Posterior cingulate gyrus (tissue), 11 donors: ENCODE measurements around the gene DCTN2.
"Not testable (repeated sequence)": the region's sequence is repeated elsewhere in the genome, so short reads cannot be mapped to it uniquely, and the experiment has no call there.

ENCODE experiments used
- DNase-seq, 10 donors: peaks; one replicate each; pipeline versions ENCODE4 v3.0.0 to v3.0.0-alpha.2; 2020 to 2021; ENCODE audit warnings: mixed read lengths in 3 of 10
- intact Hi-C: fragments of 100-400 bp; cut with DNase I; formaldehyde crosslinking; loops from one replicate; pipeline ENCODE4 v1.15.1; 2023

The DCTN2 gene

DNA sequence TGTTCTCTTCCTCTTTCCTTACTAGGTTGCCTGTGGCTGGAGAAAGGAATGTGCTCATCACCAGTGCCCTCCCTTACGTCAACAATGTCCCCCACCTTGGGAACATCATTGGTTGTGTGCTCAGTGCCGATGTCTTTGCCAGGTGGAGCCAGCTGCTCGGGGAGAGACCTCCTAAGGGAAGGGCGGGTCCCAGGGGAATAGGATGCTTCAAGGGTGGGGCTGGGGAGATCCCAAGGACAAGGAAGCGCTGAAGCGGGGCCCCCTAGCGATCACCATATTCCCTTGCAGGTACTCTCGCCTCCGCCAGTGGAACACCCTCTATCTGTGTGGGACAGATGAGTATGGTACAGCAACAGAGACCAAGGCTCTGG lies 48.9 kb downstream of the DCTN2 start:
- intact Hi-C loops: no loop called here
- DNase-seq: no peak

DNA sequence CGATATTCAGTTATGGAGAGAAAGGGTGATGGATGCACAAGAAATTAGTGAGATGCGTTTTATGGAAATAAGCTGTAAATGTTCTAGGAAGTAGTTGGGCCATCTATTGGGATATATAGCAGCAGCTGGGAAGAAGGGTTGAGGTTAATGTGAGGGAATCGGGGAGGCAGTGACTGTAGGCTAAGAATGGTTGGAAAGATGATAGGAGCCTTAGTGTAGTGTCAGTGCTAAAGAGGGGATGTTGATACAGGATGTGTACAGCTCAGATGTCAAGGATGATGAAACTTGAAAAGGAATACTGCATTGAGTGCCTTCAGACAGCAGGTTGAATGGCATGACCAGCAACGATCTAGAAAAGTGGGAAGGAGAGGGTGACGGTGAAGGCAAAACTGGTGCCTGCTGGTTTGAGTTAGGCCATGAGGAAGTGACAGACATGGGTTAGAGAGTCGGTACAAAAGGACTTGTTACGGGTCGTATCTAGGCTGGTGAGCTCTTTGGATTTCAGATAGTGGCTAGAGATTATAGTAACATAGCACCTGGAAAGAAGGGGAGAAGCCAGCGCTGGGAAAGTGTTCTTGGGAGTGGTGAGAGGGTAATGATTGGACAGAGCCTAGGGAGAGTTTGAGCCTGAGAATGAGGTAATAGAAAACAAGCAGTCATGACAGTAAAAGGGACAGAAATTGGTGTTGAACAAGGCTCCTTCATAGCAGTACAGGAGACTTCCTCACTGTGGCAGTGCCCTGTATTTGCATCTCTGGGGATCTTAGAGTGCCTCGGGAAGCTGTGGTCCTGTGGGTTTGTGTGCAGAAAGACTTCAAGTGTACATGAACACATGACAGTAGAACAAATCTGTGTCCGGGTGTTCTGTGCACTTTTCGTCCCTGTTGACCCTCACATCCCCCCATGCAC lies 49.5 kb downstream of the DCTN2 start:
- intact Hi-C loops: no loop called here
- no peak for DNase-seq

DNA sequence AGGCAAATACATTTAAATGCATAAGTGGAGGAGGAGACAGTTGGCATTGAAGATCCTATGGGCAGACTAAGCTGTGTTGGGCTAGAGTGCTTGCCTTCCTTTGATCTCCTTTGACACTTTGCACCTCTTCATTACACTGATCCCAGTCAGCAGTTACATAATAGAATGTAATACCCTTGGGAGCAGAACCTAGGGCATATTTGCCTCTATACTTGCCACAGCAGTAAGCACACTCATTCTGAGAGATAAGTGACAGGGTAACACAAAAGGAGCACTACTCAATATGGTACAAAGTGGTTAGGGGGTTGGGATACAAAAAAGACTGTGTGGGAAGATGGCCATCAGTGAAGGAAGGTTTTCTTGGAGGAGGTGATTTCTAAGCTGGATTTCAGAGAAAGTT lies 50.2 kb downstream of the DCTN2 start:
- intact Hi-C loops: no loop called here

DNA sequence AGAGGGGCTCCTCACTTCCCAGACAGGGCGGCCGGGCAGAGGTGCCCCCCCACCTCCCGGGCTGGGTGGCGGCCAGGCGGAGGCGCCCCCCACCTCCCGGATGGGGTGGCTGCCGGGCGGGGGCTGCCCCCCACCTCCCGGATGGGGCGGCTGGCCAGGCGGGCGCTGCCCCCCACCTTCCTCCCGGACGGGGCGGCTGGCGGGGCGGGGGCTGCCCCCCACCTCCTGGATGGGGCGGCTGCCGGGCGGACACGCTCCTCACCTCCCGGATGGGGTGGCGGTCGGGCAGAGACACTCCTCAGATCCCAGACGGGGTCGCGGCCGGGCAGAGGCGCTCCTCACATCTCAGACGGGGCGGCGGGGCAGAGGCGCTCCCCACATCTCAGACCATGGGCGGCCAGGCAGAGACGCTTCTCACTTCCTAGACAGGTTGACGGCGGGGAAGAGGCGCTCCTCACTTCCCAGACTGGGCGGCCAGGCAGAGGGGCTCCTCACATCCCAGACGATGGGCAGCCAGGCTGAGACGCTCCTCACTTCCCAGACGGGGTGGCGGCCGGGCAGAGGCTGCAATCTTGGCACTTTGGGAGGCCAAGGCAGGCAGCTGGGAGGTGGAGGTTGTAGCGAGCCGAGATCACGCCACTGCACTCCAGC lies 51.8 kb downstream of the DCTN2 start:
- intact Hi-C loops, DNase-seq: not testable (repeated sequence)

More for the DNA sequence above, 50.2 kb downstream of the DCTN2 start:
- DNase-seq: no peak

DNA sequence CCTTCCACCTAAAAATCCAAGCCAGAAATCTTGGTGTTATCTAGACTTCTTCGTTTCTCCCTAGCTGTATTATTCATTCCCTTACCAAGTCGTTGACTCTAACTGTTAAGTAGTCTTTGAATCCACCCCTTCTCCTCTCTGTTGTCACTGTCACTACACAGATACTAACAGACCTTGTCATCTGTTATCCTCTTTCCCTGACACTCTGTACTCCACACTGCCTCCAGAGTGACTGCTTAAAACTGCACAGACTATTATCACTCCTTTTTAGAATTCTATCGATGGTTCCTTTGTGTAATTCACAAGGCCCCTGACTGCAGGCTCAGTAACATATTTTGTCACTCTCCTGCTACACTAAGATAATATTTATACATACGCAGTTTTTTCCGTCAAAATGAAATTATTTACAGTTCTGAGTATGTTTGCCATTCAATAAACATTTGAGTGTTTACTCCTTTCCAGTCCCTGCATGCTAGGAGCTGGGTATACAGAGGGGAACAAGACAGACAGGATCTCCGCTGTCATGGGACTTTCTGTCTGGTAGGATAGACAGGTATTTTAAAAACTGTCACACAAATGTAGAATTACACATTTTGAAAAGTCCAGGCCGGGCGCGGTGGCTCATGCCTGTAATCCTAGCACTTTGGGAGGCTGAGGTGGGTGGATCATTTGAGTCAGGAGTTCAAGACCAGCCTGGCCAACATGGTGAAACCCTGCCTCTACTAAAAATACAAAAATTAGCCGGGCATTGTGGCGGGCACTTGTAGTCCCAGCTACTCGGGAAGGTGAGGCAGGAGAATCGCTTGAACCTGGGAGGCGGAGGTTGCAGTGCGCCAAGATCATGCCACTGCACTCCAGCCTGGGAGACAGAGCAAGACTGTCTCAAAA lies 55.4 kb downstream of the DCTN2 start:
- no peak for DNase-seq
- intact Hi-C loops: no loop called here

DNA sequence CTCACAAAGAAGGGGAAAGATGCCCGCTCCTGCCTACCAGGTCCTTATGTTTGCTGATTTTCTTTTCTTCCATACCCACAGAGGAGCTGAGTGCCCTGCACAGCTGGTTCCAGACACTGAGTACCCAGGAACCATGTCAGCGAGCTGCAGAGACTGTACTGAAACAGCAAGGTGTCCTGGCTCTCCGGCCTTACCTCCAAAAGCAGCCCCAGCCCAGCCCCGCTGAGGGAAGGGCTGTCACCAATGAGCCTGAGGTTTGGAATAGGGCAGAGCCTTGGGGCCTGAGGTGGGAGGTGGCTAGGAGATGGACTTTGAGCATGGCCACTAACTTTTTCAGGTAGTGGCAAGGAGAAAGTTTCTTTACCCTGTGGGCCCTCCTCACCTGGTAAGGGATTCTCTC lies 56.9 kb downstream of the DCTN2 start:
- DNase-seq: peak in 1 of 10 donors; percentile 38
- intact Hi-C loops: no loop called here

DNA sequence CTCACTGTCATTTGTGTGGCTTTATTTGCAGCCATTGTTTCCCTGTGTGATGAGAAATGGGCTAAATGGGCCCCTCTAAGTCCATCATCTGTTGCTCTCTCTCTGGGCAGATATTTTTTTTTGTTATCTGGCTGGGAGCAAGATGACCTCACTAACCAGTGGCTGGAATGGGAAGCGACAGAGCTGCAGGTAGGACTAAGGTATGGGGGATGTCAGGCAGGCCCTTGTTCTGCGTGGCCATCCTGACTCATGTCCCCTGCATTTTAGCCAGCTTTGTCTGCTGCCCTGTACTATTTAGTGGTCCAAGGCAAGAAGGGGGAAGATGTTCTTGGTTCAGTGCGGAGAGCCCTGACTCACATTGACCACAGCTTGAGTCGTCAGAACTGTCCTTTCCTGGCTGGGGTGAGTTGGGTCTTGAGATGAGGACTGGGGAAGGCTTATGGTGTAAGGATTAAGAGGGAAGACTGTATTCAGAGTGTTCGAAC lies 57.8 kb downstream of the DCTN2 start:
- intact Hi-C loops: loop anchor here (2.0 kb wide), 2 partner anchors 30 kb away; partner anchors contain the start of gene GLI1
- DNase-seq: peak in 1 of 10 donors; percentile 14

DNA sequence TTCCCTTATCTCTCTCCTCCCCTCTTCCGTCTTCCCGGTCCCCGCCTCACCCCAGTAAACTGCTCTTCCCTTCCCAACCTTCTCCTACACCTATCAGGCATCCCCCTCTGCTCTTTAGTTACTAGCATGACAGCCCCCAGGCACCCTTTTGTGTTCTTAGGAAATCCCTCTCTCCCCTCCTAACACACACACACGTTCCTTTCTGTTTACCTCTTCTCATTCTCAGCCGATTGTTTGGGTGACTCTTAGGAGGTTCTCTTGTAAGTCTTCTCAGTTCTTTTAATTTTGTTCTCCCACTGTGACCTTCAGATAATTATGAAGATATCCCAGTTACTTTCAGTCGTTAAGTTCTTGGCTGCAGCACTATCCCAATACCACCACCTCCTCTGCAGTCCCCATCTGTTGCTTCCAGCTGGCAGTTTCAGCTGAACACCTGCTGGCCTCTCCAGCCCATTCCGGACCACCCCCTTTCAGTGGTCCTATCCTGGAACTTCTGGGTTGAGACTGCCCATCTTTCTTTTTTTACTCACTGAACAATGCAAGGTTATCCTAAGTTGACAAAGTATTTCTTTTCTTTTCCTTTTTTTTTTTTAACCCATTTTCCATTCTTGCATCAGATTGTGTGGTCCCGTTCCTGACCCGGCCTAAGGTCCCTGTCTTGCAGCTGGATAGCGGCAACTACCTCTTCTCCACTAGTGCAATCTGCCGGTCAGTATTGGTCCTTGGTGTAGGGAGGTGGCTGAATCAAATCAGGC lies 58.4 kb downstream of the DCTN2 start:
- peak in 1 of 10 donors; percentile 42 for DNase-seq
- intact Hi-C loops: loop anchor here (2.0 kb wide), 2 partner anchors 30 kb away; partner anchors contain the start of gene GLI1

DNA sequence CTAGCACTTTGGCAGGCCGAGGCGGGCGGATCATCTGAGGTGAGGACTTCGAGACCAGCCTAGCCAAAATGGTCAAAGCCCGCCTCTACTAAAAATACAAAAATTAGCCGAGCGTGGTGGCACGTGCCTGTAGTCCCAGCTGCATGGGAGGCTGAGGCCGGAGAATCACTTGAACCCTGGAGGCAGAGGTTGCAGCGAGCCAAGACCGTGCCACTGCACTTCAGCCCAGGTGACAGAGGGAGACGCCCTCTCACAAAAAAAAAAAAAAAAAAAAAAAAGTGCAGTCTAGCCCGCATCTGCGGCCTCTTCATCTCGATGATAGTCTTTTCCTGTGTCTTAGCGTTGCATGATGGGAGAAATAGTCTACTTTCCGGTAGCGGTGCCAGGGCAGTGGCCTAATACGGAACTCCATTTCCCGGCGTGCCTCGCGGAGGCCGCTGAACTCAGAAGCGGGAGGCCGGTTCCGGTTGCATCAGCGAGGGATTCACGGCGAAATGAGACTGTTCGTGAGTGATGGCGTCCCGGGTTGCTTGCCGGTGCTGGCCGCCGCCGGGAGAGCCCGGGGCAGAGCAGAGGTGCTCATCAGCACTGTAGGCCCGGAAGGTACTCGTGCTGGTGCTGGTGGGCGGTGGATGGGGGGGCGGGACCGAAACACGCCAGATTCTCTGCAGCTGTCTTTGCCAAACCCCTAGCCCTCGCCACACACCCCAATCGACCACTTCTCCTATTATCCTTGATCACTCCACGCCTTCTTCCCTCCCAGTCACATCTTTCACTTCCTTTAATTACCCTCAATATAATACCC lies 59.2 kb downstream of the DCTN2 start, which contains the start of gene MARS1:
MARS1 (plus strand) TSS at position 472 of the 805 bp plus-strand sequence; CDS start at position 495, 23 bp downstream.
- intact Hi-C loops: loop anchor here (2.0 kb wide), 2 partner anchors 29 to 31 kb away; partner anchors contain the start of gene GLI1
- DNase-seq: peak; percentile 93 to 99 (median 96)

DNA sequence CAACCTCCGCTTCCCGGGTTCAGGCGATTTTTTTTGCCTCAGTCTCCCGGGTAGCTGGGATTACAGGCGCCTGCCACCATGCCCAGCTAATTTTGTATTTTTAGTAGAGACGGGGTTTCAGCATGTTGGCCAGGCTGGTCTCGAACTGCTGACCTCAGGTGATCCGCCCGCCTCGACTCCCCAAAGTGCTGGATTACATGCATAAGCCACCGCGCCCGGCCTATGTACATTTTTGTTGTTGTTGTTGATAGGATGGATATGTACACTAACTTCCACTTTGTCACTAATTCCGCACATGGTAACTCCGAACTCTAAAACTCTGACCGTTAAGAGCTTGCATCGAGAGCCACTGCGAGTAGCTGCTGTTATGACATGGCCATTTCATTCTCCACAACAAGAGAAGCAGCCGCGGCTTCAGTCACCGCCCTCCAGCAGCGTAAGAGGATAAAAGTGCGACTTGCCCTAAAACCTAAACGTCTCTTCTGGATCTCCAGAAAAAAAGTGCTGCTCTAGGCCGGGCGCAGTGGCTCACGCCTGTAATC lies 59.9 kb downstream of the DCTN2 start:
- intact Hi-C loops: no loop called here
- DNase-seq: peak in 1 of 10 donors; percentile 58

DNA sequence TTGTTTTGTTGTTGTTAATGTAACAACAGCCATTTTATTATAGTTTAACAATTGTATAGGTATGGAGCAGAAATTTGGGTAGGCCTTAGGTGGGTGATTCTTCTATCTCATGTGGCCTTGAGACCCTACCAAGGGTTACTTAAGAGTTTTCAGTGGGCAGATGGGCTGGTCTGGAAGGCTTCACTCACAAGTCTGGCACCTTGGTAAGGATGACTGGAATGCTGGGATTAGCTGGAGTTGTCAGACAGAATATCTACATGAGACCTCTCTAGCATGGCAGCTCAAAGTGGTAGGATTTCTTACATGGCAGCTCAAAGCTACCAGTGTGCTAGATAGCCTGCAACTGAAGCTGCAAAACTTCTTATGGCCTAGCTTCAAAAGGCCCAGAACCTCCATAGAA lies 61.3 kb downstream of the DCTN2 start:
- no peak for DNase-seq
- intact Hi-C loops: no loop called here

DNA sequence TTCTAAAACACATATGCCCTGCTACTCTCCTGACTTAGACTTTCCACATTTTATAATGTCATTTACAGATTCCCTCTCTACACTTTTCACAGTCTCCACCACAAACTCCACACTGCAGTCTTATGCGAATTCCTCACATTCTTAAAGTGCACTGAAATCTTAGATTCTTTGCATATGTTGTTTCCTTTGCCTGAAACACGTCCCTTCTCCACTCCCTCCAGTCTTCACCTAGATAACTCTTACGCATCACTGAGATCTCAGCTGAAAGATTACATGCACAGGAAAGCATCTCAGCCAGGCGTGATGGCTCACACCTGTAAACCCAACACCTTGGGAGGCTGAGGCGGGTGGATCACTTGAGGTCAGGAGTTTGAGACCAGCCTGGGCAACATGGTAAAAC lies 63.5 kb downstream of the DCTN2 start:
- peak in 1 of 10 donors; percentile 6 for DNase-seq
- intact Hi-C loops: no loop called here

DNA sequence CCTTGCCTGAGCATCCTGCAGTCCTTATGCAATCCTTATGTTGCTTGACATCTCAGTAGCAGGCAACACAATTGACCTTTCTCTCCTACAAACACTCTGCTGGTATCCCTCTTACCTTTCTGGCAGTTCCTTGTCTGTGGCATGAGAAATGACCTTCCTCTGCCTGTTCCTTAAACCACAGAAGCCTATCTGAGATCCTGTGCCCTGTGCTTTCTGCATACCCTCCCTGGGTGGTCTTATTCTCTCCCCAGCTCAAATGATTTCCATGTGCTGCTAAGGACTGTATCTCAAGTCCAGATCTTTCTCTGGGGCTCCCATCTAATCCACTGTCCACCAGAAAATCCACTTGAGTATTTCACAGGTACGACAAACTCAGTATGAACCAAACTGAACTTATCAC lies 65.3 kb downstream of the DCTN2 start:
- intact Hi-C loops: no loop called here
- DNase-seq: no peak
